GM20000 (cell line): ENCODE measurements around the gene DIPK1C.

ENCODE experiments used
- DNase-seq: peaks from one replicate; pipeline ENCODE4 v3.0.0; 2012; ENCODE audit warnings: low spot score
- TF ChIP-seq, protein P1 (sequence below): IDR thresholded peaks from 2 replicates; pipeline ENCODE4 v1.5.1; 2012; ENCODE audit warnings: mild to moderate bottlenecking, control low read depth; ENCODE audit errors: extremely low read depth, missing control alignments

DIPK1C gene

DNA sequence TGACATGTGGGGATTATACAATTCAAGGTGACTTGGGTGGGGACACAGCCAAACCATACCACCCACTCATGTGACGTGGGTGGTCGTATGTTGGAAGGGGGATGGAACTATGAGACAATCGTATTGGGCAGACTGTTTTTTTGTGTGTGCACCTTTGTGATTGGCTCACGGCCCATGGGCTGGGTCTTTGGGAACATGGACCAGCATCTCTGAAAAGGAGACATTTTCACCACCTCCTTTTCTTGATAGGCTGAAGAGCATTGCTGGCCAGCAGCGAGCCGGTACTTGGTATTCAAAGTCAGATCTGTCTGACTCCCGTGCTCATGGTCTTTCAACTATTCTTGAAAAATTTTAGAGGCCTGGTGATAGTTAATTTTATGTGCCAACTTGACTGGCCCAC lies 62.1 kb downstream of the DIPK1C start:
- TF ChIP-seq, protein P1, sequence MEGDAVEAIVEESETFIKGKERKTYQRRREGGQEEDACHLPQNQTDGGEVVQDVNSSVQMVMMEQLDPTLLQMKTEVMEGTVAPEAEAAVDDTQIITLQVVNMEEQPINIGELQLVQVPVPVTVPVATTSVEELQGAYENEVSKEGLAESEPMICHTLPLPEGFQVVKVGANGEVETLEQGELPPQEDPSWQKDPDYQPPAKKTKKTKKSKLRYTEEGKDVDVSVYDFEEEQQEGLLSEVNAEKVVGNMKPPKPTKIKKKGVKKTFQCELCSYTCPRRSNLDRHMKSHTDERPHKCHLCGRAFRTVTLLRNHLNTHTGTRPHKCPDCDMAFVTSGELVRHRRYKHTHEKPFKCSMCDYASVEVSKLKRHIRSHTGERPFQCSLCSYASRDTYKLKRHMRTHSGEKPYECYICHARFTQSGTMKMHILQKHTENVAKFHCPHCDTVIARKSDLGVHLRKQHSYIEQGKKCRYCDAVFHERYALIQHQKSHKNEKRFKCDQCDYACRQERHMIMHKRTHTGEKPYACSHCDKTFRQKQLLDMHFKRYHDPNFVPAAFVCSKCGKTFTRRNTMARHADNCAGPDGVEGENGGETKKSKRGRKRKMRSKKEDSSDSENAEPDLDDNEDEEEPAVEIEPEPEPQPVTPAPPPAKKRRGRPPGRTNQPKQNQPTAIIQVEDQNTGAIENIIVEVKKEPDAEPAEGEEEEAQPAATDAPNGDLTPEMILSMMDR, result no peak

DNA sequence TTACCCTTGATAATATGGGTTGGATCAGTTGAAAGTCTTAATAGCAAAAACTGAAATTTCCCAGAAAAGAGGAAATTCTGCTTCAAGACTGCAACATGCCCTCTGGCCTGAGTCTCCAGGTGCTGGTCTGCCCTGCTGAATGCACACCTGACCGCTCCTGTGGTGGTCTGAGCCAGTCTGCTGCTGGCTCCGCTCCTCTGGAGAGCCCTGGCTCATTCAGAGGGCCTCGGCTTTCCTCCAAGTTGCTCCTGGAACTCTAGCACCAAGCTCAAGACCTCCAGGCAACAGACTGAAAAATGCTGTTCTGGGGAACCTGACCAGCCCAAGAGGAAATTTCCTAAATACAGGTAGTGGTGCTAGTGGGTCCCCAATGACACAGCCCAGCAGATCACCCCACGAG lies 64.8 kb downstream of the DIPK1C start:
- DNase-seq, result no peak
- TF ChIP-seq, protein P1, result no peak

More for the DNA sequence above, 62.1 kb downstream of the DIPK1C start:
- no peak for DNase-seq

DNA sequence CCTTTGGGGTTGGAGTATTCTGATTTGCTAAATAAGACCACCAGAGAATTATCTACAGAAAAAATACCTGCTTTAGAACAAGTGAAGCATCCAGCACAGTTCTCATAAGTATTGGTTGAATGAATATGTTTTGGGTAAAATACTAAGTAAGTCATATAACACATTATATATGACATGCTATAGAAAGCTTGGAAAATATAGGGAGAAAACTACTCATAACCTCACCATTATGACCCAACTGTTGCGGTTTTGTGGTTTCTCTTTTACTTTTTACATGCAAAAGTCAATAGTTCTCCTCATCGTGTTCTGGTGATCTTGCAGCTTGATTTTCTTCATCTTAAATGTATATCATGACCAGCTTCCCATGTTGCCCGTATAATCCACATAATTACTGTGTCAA lies 66.2 kb downstream of the DIPK1C start:
- no peak for DNase-seq
- TF ChIP-seq, protein P1, result no peak

DNA sequence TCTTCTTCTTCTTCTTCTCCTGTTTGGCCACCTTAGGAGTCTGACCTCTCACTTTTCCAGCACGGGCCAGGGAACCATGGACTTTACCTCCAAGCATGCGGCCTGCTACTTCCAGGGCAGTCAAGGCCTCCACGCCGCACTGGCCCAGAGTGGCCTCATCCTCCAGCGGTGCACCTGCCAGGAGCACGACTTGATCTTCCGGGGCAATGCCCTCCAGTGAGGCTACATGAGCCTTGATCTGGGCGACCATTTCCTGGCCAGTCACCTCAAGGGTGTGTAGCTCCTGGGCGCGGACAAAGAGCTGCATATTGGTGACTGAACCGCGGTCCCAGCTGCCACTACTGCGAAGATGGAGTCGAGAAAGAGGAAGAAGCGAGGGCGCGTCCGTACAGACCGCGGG lies 67.1 kb downstream of the DIPK1C start:
- TF ChIP-seq, protein P1, result no peak
- DNase-seq, result no peak

DNA sequence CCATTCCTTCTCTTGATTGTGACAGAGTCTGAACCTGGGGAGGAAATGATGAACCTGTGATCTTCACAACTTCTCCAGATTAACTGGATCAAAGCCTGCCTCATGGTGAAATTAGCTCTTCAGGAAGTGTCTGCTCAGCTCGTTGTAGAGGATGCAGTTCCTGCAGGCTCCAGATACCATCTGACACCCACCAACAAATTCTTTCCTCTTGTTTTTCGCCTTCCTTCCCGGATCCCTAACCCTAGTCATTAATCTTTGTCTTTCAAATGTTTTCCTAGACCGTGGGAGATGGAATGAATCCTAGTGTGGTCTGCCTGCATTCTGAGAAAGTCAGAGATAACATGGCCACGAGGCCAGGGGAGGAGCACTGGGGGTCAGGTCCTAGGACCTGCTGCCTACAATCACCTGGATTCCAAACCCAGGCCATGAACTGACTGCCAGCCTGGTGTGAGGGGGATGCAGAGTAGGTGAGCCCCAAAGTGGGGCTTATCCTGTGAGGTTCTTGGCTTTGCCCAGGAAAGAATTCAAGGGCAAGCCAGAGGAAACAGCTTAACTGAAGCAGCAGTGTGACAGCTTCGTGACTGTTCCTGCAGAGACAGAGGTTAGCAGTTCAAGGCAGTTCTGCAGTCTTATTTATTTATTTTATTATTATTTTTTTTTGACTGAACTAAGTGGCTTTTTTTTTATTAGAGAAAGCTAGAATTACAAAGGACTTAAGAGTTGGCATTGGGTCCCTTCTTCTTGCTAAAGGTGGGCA lies 67.8 kb downstream of the DIPK1C start:
- TF ChIP-seq, protein P1, result no peak
- no peak for DNase-seq

DNA sequence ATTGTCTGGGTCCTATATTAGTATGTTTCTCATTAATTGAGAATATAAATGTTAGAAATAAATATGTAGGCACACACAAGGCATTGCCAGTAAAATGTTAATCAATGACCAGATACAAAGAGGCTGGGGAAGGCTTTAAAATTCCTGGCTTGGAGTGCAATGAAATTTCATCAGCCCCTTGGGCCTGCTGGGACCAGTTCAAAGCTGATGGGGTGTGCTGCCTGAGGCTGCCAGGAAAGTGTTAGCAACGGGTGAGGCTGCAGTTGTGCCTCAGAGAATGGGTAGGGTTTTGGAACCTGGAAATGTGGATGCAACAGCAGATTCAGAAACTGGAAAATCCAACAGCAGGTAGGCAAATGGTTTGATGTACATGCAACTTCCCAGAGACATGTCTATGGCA lies 68.9 kb downstream of the DIPK1C start:
- no peak for DNase-seq

DNA sequence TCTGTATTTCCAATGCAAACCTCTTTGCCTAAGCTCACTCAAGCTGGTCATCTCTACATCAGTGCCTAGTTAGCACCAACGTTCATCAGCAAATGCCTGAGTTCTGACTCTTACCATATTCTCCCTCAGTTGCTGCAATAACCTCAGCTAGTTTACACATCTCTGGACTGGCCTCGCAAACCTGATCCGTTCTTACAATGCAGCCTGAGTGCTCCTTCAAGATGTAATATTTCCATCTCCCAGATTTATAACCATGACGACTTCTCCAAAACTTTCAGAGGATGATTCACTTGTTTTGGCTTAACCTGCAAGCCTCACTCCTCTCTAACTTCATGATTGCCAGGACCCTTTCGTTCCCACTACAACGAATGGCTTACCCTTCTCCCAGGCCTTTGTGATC lies 69.7 kb downstream of the DIPK1C start:
- TF ChIP-seq, protein P1, result no peak

More for the DNA sequence above, 68.9 kb downstream of the DIPK1C start:
- TF ChIP-seq, protein P1, result no peak

More for the DNA sequence above, 69.7 kb downstream of the DIPK1C start:
- DNase-seq, result no peak
